Left lobe of liver (tissue), 2 donors: ENCODE measurements around the gene HMCES. TPM values are rescaled to one million over a fixed set of nuclear protein-coding genes. Genes with fewer than 3 reads are reported as not detected.

Experiments
- ATAC-seq: fragments of 200-7000 bp; cut with Tn5 transposase; one replicate; pipeline ENCODE4 v1.9.1; 2020; ENCODE audit warnings: mild to moderate bottlenecking, moderate library complexity
- DNase-seq: peaks from one replicate; pipeline ENCODE4 v3.0.0-alpha.2; 2020; ENCODE audit warnings: low spot score
- total RNA-seq: library from RNA; stranded (reverse); gene quantifications from one replicate; pipeline ENCODE4 v1.2.1, GENCODE V29; 2021
- donor health status: DM: no; HTN: no; CAD: no; lungs with moderate emphysema.
- donor health status: DM: no; HTN: yes; CAD: no.

HMCES gene
- total RNA-seq, 1 donor from 2014 or later, result 19.1 TPM

DNA sequence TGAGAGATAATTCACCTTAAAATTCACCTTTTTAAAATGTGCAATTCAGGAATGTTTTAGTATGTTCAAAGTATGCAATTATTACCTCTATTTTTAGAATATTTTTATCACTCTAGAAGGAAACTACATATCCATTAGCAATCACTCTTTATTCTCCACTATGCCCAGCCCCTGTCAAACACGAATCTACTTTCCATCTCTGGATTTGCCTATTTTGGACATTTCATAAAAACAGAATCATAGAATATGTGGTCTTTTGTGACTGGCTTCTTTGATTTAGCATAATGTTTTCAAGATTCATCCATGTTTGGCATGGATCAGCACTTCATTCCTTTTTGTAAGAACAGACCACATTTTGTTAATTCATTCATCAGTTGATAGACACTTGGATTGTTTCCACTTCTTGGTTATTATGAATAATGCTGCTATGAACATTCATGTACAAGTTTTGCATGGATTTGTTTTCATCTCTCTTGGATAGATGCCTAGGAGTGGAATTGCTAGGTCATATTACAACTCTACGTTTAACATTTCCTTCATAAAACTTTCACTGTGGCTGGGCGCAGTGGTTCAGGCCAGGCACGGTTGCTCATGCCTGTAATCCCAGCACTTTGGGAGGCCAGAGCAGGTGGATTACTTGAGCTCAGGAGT lies 12.7 kb downstream of the HMCES start:
- ATAC-seq, result no peak

DNA sequence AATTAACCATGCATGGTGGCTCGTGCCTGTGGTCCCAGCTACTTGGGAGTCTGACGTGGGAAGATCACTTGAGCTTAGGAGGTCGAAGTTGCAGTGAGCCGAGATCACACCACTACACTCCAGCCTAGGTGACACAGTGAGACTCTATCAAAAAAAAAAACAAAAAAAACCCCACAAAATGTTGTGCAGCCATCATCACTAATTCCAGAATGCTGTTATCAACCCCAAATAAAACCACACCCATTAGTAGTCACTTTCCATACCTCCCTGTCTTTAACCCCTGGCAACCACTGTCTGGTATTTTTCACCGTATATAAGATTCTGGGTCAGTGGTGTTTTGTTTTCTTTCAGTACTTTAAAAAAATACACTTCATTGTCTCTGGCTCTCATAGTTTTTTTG lies 16.6 kb downstream of the HMCES start:
- no peak for ATAC-seq
- DNase-seq, result no peak

More for the DNA sequence above, 12.7 kb downstream of the HMCES start:
- DNase-seq, result no peak

DNA sequence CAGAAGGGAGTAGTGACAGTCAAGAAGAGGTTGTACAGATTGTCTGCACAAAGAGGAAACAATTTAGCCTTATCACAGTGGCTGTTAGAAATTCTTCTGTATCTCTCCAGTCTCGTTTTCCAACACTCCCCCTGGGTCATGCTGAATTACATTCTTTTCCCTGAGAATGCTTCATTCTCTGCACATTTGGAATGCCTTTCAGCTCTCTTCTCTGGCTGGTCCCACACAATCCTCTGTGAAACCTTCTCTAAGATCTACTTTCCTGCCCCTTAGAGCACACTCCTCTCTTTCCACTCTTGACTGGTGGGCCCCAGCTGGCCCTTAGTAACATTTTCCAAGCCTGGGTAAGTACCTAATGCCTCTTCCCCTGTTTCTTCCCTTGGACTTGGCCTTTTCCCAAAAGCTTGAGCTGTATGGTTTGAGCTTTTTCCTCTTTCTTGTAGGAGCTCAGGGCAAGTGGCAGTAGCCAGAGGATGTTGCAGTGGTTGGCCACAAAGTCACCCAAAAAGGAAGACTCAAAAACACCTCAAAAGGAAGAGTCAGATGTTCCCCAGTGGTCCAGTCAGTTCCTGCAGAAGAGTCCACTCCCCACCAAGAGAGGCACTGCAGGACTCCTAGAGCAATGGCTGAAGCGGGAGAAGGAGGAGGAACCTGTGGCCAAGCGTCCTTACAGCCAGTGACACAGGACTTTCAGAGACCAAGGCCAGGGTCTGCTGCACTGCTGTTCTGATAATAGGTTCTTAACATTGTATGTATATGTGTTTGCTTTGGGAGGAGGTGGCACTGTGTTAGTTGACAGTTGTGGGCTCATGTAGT lies 25.7 kb downstream of the HMCES start:
- no peak for ATAC-seq
- DNase-seq, result no peak

DNA sequence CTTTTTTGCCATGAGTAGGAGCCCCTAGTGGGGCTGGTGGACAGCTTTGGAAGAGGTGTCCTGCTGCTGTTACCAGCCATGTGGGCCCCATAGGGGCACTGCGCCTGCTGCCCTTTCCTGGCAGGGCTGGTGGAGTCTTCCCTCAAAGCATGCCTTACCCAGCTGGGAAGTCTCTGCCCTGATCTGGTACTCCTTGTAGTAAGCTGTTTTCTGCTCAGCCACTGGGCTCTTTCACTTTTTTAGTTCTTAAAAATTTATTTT lies 26.2 kb downstream of the HMCES start:
- DNase-seq, result no peak
- no peak for ATAC-seq

DNA sequence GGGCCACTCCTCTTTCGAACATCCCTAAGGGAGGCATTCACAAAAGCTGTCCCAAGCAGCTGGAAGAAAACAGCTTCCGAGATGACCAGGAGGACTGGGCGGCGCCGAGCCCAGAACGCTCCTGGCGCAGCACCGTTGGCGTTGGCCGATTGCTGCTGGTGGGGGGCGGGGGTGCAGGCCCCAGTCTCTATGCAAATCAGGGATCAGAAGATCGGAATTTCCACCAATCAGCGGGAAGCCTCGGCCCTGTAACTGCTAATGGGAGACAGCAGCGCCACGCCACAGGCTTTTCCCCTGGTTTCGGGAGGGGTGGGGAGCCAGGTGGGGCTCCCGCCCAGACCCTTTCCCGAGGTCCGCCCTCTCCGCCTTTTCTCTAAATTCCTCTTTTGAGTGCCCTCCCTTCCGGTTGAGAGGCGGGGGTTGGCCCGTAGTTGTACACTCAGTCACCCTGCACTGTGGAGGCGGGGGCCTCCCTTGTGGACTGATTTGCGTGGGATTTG lies 27.0 kb downstream of the HMCES start:
- no peak for DNase-seq
- ATAC-seq, result peak; percentile 53

DNA sequence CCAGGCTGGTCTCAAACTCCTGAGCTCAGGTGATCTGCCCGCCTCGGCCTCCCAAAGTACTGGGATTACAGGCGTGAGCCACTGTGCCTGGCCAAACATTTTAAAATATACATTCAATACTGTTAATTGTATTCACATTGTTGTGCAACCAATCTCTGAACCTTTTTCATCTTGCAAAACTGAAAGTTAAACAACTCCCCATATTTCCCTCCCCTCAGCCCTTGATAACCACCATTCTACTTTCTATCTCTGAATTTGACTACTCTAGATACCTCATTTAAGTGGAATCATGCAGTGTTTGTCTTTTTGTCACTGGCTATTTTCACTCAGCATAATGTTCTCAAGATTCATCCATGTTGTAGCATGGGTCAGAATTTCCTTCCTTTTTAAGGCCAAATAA lies 30.0 kb downstream of the HMCES start:
- DNase-seq (no peak), ATAC-seq (no peak)

DNA sequence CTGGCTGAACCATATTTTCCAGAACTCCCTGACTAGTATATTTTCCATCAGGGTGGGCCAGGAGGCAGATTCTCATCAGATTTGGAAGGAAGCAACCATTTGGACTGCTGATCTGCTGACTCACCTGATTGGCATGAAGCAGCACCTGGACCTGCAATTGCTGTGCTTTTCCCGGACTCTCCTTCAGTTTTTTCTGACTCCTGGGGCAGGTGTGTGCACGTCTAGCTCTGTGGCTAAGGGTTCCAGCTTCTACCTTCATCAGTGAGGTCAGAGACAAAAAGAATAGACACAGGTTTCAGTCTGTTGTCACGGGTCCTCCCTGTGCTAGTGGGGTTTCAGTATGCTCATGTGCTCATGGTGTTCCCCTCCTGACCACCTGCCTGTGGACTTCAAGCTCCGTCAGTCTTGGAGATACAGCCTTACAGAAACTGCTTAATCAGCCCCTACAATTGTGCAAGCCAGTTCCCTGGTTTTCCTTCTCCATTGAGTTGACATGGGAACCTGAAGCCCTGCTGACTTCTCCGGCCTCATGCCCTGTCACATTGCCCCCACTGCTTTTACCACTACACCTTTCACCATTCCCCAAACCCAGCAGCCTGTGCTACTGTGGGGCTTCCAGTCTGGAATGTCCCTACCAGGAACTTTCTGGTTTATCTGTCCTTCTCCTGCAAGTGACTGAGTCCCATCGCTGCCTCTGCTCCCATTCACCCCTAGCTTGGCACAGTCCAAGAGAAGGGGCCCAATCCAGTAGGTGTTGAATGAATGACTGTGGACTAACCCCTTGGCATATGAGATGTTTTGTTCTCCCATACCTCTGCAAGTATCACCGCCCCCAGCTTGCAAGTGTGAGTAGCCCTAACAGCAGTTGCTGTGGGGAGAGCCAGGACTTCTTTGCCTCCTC lies 31.7 kb downstream of the HMCES start:
- DNase-seq, result no peak
- no peak for ATAC-seq

DNA sequence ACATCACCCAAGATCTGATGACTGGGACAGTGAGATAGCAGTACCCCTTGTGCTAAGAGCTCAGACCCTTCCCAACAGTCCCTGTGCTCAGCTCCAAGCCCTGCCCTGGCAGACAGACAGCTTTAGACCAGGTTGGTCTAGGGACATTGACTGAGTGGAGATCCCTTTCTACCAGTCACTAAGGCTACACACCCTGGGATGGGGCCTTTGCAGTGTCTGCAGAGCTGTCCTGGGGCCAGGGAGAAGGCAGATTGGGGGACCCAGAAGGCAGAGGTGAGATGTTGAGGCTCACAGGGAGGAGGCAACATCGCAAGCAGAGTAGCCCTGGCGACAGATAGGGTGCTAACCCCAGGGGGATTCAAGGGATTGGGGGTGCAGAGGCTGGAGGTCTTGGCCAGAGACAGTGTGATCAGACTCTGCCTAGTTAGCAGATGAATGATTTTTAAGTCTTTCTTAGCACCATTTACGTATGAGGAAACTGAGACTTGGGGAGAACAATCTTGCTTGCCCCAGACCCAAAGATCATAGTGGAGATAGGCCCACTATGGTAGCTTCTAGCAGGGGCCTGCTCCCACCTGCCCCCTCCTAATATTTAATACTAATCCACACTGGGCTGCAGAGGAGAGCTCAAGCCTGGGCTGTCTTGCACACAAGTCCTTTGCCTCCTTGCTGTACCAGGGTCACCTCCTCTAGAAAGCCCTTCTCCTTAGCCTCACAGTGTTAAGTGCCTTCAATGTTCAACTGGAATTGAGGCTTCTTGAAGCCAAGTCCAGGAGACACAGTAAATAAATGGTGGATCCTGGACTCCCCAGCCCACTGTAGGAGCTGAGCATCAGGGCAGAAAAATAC lies 32.6 kb downstream of the HMCES start:
- no peak for DNase-seq

DNA sequence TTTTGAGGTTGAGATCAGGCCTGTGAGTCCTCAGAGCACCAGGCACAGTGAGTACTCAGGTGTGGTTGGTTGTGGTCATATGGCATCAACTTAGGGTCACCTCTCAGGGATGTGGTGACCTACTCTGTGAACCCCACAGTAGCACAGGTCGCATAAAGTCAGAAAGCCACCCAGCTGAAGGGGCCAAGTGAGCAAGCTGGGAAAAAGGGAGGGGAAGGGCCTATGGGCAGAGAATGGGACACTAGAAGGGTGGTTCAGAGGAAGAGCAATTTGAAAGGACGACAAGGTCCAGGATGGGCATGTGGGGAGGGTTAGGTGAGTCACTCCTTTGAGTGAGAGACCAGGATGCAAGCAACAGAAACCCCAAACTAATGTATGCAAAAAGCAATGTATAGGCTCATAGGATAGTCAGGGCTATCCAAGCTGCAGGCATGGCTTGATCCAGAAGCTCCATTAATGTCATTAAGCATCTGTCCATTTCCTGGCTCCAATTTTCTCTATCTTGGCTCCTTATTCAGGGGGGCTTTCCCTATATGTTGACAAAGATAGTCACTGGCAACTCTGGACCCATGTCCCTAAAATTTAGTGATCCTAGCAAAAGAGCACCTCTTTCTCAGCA lies 33.5 kb downstream of the HMCES start:
- DNase-seq (no peak), ATAC-seq (no peak)

More for the DNA sequence above, 32.6 kb downstream of the HMCES start:
- no peak for ATAC-seq

DNA sequence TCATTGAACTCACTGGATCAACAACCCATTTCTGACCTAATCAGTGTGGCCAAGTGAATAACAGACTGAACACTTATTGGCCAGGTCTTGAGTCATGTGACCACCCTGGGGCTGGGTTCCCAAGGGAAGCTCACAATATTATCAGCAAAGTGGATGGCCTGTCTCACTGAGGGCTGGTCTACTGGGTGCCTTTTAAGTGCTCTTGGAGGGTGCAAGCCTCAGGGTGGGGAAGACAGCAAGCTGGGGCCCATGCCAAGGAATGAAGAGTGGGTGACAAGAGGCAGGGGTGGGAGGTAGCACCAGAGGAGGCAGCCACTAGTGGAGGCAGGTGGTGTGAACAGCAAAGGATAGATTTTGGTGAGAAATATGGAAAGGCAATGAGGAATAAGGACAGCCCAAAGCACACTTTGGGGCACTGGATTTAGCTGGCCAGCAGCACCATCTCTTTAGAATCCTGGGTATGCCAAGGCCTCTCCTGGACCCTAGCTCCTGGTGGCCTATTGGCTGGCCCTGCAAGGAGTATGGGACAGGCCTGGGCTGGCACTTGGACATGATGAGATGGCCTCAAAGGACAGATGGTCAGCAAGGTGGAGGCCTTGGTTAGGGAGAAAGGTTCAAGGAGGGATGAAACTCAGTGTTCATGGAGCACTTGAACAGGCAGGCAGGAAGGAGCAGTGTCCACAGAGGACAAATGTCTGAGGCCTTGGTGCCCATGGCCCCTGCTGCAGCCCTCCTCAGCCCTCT lies 34.2 kb downstream of the HMCES start:
- no peak for ATAC-seq
- no peak for DNase-seq

DNA sequence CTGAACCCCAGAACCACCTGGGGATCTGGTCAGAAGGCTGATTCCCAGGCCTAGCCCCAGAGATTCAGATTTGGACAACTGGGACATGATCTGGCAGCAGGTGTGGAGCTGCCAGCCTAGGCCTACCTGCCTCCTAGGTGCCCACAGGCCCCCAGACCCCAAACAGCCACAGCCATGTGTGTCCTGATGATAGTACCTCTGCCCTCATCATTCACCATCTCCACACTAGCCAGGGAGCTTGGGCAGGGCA lies 34.7 kb downstream of the HMCES start:
- no peak for DNase-seq
- no peak for ATAC-seq

DNA sequence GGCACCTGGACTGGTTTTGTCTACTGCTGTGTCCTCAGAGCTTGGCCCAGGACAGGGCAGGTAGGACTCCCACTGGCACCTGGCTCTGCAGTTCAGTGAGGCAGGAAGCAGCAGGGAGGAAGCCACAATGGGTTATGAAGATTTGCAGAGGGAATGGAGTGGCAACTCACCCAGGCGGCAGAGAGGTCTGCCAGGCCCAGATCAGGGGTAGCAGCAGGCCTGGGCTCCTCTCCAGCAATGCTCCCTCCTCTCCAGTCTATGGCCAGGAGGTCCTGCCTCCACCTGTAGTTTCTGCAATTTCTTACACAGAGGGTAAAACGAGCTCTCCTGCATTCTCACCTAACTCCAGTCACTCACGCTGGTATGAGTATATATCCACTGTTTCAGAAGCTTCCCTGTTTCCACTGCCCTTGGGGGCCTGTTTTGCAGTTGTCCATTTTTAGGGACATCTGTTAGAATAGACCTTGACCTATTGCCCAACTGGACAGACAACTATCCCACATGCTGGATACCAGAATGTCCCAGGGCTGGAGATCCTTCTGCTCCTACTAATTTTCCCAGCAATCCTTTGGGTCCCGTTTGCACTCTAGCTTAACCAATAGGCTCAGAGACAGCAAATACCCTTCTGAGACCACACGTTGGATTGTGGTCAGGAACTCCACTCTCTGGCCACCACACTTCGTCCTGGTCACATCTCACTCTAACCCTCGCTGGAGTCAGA lies 35.2 kb downstream of the HMCES start:
- no peak for DNase-seq
- ATAC-seq, result peak; percentile 27

DNA sequence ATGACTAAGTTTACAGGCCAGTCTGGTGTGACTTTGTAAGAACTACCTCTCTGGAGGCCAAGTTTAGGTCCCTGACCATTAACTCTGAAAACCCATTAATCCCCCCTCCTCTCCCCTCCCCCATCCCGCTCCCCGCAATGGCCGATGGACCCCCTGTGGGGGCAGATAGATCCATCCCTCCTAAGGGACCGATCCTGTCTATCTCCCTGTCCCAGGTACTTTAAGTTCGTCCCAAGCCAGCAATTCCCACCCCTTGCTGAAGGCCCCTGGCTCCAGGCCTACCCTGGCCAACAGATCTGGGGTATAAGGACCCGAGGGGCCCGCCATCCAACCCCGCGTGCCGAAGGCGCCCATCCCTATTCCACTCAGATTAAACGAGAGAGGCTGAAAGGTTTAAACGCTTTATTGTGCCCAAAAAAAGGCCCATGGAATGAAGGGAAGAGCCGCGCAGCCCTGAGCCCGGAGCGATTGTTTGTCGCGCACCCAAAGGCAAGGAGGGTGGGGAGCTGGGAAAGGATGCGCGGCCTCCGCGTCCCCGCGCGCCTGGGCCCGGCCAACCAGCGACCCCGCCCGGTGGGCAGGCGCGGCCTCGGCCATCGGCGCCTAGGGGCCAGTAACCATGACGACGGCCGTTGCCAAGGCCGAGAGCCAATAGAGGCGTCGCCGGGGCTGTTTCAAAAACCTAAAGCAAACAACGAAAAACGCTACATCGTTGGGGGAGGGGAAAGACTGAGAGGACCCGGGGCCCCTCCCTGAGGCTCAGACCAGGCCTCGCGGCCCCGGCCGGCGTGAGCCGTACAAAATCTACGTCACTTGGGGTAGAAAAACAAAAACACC lies 35.9 kb downstream of the HMCES start:
- DNase-seq (peak; percentile 90), ATAC-seq (peak; percentile 63)

DNA sequence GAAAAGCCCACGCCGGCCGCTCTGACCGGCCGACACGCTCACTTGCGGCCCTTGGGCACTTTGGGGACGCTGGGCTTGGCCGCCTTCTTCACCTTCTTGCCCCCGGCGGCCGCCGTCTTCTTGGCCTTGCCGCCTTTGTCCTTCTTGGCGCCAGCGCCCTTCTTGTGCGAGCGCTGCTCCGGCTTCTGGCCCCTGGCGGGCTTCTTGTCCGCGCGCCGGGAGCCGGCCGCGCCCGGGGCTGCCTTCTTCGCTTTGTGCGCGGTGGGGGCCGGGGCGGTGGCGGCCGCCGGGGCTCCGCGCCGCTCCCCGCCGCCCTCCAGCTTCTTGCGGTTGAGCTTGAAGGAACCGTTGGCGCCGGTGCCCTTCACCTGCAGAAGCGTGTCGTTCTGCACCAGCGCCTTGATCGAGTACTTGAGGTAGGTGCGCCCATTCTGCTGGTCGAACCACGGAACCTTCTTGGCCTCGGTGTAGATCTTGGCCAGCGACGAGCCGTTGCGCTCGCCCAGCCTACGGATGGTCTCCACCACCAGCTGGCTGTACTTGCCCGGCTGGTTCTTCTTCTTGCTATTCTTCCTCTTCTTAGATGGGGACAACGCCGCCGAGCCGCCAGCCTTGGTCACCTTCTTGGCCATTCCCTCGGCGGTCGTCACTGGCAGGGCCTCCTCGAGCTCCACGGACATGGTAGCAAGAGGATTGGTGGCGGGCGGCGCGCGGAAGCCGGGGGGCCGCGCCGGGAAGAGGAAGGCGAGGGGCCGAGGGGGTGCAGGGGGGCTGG lies 36.7 kb downstream of the HMCES start:
- DNase-seq (no peak), ATAC-seq (peak; percentile 9)

DNA sequence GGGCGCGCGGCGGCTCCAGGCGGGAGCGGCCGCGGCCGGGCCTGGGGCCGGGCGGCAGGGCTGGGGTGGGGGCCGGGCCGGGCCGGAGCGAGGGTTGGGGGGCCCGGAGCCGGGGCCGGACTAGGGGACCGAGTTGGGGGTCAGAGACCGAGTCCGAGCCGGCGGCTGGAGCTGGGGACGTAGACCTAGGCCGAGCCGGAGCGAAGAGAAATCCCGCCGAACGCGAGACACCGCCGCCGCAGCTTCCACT lies 37.3 kb downstream of the HMCES start:
- peak; percentile 21 for ATAC-seq

DNA sequence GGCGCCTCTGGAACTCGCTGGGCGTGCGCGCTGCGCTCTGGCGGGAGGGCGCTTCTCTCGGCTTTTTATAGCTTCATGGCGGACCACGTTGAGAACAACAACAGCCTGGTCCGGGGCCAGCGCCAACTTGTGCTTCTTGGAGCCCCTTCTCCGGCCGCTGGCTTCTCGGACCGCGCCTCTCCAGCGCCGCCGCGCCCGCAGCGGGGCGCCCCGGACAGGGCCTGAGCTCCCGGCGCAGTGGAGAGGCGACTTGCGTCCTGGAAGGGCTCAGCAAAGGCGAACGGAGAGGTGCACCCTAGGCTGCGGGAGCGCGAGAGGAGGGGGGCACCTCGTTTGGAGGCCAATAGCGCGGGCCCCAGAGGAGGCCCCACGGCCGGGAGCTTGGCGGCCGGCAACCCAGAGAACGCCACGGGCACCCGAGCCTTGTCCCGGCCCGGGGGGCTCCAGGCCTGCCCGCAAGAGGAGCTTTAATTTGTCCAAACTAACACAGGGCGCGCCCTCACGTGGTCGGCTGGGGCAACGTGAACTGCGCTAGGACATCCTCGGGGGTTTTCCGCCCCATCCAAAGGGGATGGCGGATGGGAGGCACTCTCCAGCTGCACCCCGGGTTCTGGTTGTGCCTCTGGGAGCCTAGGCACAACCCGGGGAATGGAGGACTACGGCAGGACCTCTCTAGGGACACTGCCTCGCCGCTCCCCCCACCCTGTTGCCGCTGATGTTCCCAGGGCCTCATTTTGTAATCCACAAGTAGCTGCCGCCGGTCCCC lies 37.8 kb downstream of the HMCES start:
- DNase-seq (peak; percentile 89), ATAC-seq (peak; percentile 71)

More for the DNA sequence above, 37.3 kb downstream of the HMCES start:
- no peak for DNase-seq
